Left ventricle myocardium inferior (tissue), 1 donor: Measurements from ENCODE around the gene SETD5. TPM values are rescaled to one million over a fixed set of nuclear protein-coding genes. Genes with fewer than 3 reads are reported as not detected.

Source experiments
- DNase-seq: peaks from one replicate; pipeline ENCODE4 v3.0.0-alpha.2; 2020
- H3K27ac ChIP-seq: fragments of 200-600 bp; replicated peaks from 2 replicates; pipeline ENCODE4 v1.8.0; 2021
- H3K27me3 ChIP-seq: fragments of 200-600 bp; 2 replicates; pipeline ENCODE4 v1.8.0; 2021; ENCODE audit warnings: low read depth
- H3K36me3 ChIP-seq: fragments of 200-600 bp; 2 replicates; pipeline ENCODE4 v1.8.0; 2021
- H3K4me1 ChIP-seq: fragments of 200-600 bp; 2 replicates; pipeline ENCODE4 v1.8.0; 2021
- H3K4me3 ChIP-seq: fragments of 200-600 bp; 2 replicates; pipeline ENCODE4 v1.8.0; 2021; ENCODE audit warnings: mild to moderate bottlenecking, moderate library complexity
- H3K9me3 ChIP-seq: fragments of 200-600 bp; replicated peaks from 2 replicates; pipeline ENCODE4 v1.8.0; 2021
- CTCF ChIP-seq: fragments of 200-600 bp; IDR thresholded peaks from 2 replicates; pipeline ENCODE4 v1.8.0; 2021; ENCODE audit warnings: antibody characterized with exemption, mild to moderate bottlenecking, borderline replicate concordance
- intact Hi-C: fragments of 100-400 bp; cut with micrococcal nuclease; formaldehyde crosslinking; loops from one replicate; pipeline ENCODE4 v1.11.0; 2022
- total RNA-seq: library from RNA; stranded (reverse); fragmentation: NEBNext Ultra II Directional; extraction: Animal tissue kit (Norgen Biotek cat#: 25700); gene quantifications from one replicate; pipeline ENCODE4 v1.2.1, GENCODE V29; 2021
- donor health status: DM: no; HTN: yes; CAD: no; lungs with severe emphysema.

The SETD5 gene
- total RNA-seq, 1 donor from 2014 or later = 49.9 TPM

- Histone ChIP-seq H3K4me3 (peak overlapping the region; percentile 40), H3K36me3 (peaks cover 25% of the 10 kb centered on the region), H3K9me3 (no peaks in the 10 kb centered on the region), H3K4me1 (peaks cover 92% of the 10 kb centered on the region), H3K27me3 (no peaks in the 10 kb centered on the region), H3K27ac (peak overlapping the region; percentile 85)
- peak; percentile 61 for TF ChIP-seq CTCF
- intact Hi-C loops = no loop called here
- peak; percentile 38 for DNase-seq
Observed at GRCh38 chr3:9422712-9423424, 25.5 kb downstream of the SETD5 start.

GRCh38 chr3:9428411-9428810 is 31.0 kb downstream of the SETD5 start:
- Histone ChIP-seq H3K27me3 (no peaks in the 10 kb centered on the region), H3K4me1 (peaks cover 46% of the 10 kb centered on the region), H3K9me3 (no peaks in the 10 kb centered on the region), H3K27ac (peak overlapping the region; percentile 31), H3K36me3 (peaks cover 78% of the 10 kb centered on the region), H3K4me3 (no peak overlapping the region)
- DNase-seq = no peak
- no peak for TF ChIP-seq CTCF
- intact Hi-C loops = no loop called here

GRCh38 chr3:9430733-9431132 is 33.3 kb downstream of the SETD5 start:
- intact Hi-C loops = loop anchor here (5.0 kb wide), 1 partner anchor 38 kb away; no protein-coding TSS in a partner anchor
- H3K4me3 ChIP-seq = no peak overlapping the region
- no peak overlapping the region for H3K27ac ChIP-seq
- no peaks in the 10 kb centered on the region for H3K9me3 ChIP-seq
- no peaks in the 10 kb centered on the region for H3K27me3 ChIP-seq
- no peak for DNase-seq
- peaks cover 32% of the 10 kb centered on the region for H3K4me1 ChIP-seq
- no peak for TF ChIP-seq CTCF
- H3K36me3 ChIP-seq = peaks cover 95% of the 10 kb centered on the region

GRCh38 chr3:9433627-9434521 is 36.5 kb downstream of the SETD5 start:
- intact Hi-C loops = loop anchor here (5.0 kb wide), 1 partner anchor 42 kb away; no protein-coding TSS in a partner anchor
- Histone ChIP-seq H3K4me1 (peaks cover 28% of the 10 kb centered on the region), H3K9me3 (no peaks in the 10 kb centered on the region), H3K27ac (peak overlapping the region; percentile 35), H3K36me3 (peaks cover 100% of the 10 kb centered on the region), H3K27me3 (no peaks in the 10 kb centered on the region), H3K4me3 (no peak overlapping the region)
- no peak for TF ChIP-seq CTCF
- DNase-seq = no peak

GRCh38 chr3:9435316-9435715 is 37.9 kb downstream of the SETD5 start:
- H3K36me3 ChIP-seq = peaks cover 100% of the 10 kb centered on the region
- intact Hi-C loops = no loop called here

More at GRCh38 chr3:9435316-9435715, 37.9 kb downstream of the SETD5 start:
- H3K4me3 ChIP-seq = no peak overlapping the region
- H3K27me3 ChIP-seq = no peaks in the 10 kb centered on the region
- no peak for TF ChIP-seq CTCF
- H3K4me1 ChIP-seq = peaks cover 38% of the 10 kb centered on the region
- no peak overlapping the region for H3K27ac ChIP-seq
- H3K9me3 ChIP-seq = no peaks in the 10 kb centered on the region
- no peak for DNase-seq
